ENCODE data around the gene ZNF611.
"Not testable (repeated sequence)": the region's sequence is repeated elsewhere in the genome, so short reads cannot be mapped to it uniquely, and the experiment has no call there.

ZNF611 gene

GRCh38 chr19:52681216-52681615 lies 53.6 kb downstream of the ZNF611 start:
- not testable (repeated sequence) for DNase-seq (ENCODE audit: low spot score)

GRCh38 chr19:52679598-52679997 lies 55.2 kb downstream of the ZNF611 start:
- no peak for DNase-seq (ENCODE audit: low spot score)

GRCh38 chr19:52675239-52675638 lies 59.6 kb downstream of the ZNF611 start:
- DNase-seq (ENCODE audit: low spot score), result not testable (repeated sequence)

DNA sequence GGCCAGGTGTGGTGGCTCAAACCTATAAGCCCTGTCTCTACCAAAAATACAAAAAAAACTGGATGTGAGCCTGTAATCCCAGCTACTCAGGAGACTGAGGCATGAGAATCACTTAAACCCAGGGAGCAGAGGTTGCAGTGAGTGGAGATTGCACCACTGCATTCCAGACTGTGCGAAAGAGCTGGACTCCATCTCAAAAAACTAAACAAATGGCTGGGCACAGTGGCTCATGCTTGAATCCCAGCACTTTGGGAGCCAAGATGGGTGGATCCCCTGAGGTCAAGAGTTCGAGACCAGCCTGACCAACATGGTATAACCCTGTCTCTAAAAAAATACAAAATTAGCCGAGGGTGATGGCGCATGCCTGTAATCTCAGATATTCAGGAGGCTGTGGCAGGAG lies 61.8 kb downstream of the ZNF611 start:
- DNase-seq (ENCODE audit: low spot score), result no peak

GRCh38 chr19:52670046-52670445 lies 64.8 kb downstream of the ZNF611 start:
- no peak for DNase-seq (ENCODE audit: low spot score)

DNA sequence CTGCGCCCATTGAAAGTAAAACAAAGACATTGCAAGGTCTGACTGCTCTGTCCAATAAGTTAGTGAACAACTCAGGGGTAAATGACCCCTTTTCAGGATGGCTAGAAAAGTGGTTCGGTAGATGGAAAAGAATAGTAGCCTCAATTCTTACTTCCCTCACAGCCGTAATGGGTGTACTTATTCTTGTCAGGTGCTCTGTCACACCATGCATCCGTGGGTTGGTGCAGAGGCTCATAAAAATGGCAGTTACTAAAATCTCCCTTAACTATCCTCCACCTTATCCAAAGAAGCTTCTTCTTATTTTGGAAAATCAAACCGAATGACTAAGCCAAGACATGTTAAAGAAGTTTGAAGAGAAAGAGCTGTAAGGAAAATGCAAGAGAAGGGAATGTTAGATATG lies 65.3 kb downstream of the ZNF611 start:
- DNase-seq (ENCODE audit: low spot score), result no peak

DNA sequence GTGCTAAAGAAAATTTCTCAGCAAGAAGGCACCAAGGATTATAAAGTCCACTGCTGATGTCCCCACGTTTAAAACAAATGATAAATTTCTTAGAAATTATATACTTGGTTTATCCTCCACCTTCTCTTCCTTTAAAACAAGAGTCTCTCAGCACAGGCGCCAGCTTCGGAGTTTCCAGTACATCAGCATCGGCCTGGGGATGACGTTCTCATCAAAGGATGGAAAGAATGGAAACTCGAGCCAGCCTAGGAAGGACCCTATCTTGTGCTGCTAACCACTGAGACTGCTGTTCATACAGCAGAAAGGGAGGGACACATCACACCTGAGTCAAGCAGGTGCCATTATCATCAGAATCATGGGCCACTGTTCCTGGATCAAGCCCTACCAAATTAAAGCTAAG lies 66.9 kb downstream of the ZNF611 start:
- DNase-seq (ENCODE audit: low spot score), result no peak

DNA sequence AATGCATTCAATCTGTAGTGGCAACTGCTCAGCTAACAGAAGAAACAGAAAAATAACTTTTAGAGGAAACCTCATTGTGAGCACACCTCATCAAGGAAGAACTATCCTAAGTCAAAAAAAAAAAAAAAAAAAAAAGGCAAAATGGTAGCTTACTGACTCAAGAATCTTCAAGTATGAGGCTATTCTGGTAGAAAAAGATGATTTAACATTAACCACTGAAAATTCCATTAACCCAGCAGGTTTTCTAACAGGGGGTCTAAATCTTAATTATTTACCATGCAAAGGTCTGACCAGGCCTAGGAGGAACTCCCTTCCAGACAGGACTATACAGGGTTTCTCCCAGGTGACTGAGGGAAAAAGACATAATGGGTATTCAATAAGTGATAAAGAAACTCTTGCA lies 68.3 kb downstream of the ZNF611 start:
- no peak for DNase-seq (ENCODE audit: low spot score)

GRCh38 chr19:52665529-52665928 lies 69.3 kb downstream of the ZNF611 start:
- DNase-seq (ENCODE audit: low spot score), result no peak

GRCh38 chr19:52665027-52665426 lies 69.8 kb downstream of the ZNF611 start:
- DNase-seq (ENCODE audit: low spot score), result no peak

DNA sequence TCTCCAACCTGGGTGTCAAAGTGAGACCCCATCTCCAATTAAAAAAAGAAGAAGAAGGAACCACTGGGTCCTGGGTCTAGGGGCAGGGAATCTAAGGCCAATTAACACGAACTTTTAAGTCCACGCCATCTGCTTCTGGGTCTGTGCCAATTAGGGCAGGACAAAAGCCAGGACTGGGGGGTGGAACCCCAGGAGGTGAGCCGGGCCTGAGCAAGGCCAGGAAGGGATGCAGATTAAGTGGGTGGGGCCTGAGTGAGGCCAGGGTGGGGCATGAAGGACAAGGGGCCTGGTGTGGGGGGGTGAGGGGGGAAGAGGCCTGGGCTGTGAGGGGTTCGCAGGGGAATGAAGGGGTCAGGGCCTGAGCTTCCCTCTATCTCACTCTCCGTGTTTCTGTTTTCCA lies 70.4 kb downstream of the ZNF611 start:
- DNase-seq (ENCODE audit: low spot score), result no peak

GRCh38 chr19:52662631-52663030 lies 72.2 kb downstream of the ZNF611 start:
- no peak for DNase-seq (ENCODE audit: low spot score)

DNA sequence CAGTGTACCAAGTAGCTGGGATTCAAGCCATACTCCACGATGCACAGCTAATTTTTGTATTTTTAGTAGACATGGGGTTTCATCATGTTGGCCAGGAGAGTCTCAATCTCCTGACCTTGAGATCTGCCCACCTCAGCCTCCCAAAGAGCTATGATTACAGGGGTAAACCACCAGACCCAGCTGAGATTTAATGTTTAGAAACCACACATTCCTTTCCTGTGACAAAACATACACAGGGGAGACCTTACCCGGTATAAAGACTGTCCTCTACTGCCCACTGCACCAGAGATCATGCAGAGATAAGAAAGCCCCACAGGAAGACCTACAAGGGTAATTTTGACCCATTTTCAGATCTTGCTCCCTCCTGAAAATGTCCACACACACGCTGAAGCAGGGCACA lies 73.9 kb downstream of the ZNF611 start:
- no peak for DNase-seq (ENCODE audit: low spot score)

DNA sequence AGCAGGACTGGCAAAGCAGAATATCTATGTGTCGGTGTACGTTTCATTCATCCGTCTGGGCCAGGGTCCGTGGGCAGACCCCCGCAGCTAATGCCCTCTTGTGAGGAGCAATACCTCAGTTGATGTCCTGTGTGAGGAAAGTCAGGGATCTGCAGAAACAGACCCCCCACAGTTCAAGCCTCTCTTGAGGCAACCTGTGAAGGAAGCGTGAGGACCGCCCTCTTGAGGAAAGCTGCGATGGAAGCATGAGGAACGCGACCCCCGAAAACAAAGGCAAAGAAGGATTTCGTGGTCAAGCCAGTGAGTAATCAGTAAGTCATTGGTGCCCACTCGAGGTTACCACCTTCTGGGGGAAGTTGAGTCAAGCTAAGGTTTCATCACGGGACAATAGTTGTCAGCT lies 75.8 kb downstream of the ZNF611 start:
- DNase-seq (ENCODE audit: low spot score), result no peak

- no peak for DNase-seq (ENCODE audit: low spot score)
Observed at GRCh38 chr19:52658595-52658994, 76.2 kb downstream of the ZNF611 start.

DNA sequence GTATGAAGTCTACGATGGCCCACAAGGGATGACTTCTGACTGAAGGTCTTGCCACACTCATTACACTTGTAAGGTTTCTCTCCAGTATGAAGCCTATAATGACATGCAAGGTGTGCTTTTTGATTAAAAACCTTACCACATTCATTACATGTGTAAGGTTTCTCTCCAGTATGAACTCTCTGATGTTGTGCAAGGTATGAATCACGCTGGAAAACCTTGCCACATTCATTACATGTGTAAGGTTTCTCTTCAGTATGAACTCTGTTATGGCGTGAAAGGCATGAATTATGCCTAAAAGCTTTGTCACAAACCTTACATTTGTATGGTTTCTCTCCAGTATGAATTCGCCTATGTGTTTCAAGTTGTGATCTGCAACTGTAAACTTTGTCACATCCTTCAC lies 81.7 kb downstream of the ZNF611 start:
- no peak for DNase-seq (ENCODE audit: low spot score)

All from germinal center (tissue), 1 donor.